Neural crest cell (in vitro differentiated cells): Measurements from ENCODE around the gene LRRFIP2. TPM values are rescaled to one million over a fixed set of nuclear protein-coding genes. Genes with fewer than 3 reads are reported as not detected.
A peak's percentile ranks its signal among the peaks of the same experiment; 100 is the strongest.

Experiments
- DNase-seq: peaks from one replicate; pipeline ENCODE4 v3.0.0; 2021; ENCODE audit warnings: low read depth, mixed read lengths, low spot score
- H3K27ac Mint-ChIP-seq: one replicate; pipeline ENCODE4 v1.8.0; 2021; ENCODE audit warnings: mild to moderate bottlenecking, mixed read lengths; ENCODE audit not compliant: unreplicated experiment
- H3K27me3 Mint-ChIP-seq: 2 replicates; pipeline ENCODE4 v1.8.0; 2021; ENCODE audit warnings: low read depth, mild to moderate bottlenecking, mixed read lengths
- H3K36me3 Mint-ChIP-seq: 2 replicates; pipeline ENCODE4 v1.8.0; 2021; ENCODE audit warnings: low read depth, mild to moderate bottlenecking, mixed read lengths
- H3K4me1 Mint-ChIP-seq: 2 replicates; pipeline ENCODE4 v1.8.0; 2021; ENCODE audit warnings: mixed read lengths
- H3K4me3 Mint-ChIP-seq: one replicate; pipeline ENCODE4 v1.8.0; 2021; ENCODE audit warnings: mild to moderate bottlenecking, mixed read lengths
- H3K9me3 Mint-ChIP-seq: 2 replicates; pipeline ENCODE4 v1.8.0; 2021; ENCODE audit warnings: mixed read lengths
- total RNA-seq: library from RNA; stranded (reverse); gene quantifications from 2 replicates; pipeline ENCODE4 v1.2.1, GENCODE V29; 2021
- TF ChIP-seq, protein P1 (sequence below): fragments of 200-600 bp; sonication (generic); conservative IDR thresholded peaks from 2 replicates; pipeline ENCODE4 v1.5.0; 2021; ENCODE audit warnings: antibody characterized with exemption, mild to moderate bottlenecking

Gene LRRFIP2
- total RNA-seq, 1 donor from 2014 or later = 37.2 TPM

DNA sequence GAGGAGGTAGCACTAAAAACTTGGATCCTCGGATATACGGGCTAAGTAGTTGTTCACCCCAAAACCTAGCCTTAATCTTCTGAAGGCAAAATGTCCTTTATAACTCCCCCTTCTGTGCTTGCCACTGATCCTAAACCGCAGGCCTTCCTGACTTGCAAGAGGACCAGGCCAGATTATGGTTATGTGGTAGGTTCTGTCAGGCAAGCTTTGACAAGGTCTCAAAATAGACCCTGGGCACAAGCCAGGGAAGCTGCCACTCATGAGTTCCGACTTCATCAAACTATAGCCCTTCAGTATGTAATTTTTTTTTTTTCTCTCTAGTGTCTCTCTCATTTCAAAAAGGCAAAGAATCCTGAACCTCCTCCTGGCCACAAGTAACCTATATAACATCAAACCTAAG, 3.2 kb downstream of the LRRFIP2 start:
- no peak overlapping the region for H3K4me3 Mint-ChIP-seq
- H3K4me1 Mint-ChIP-seq = peaks cover 44% of the 10 kb centered on the region
- no peak overlapping the region for H3K27ac Mint-ChIP-seq
- TF ChIP-seq, protein P1, sequence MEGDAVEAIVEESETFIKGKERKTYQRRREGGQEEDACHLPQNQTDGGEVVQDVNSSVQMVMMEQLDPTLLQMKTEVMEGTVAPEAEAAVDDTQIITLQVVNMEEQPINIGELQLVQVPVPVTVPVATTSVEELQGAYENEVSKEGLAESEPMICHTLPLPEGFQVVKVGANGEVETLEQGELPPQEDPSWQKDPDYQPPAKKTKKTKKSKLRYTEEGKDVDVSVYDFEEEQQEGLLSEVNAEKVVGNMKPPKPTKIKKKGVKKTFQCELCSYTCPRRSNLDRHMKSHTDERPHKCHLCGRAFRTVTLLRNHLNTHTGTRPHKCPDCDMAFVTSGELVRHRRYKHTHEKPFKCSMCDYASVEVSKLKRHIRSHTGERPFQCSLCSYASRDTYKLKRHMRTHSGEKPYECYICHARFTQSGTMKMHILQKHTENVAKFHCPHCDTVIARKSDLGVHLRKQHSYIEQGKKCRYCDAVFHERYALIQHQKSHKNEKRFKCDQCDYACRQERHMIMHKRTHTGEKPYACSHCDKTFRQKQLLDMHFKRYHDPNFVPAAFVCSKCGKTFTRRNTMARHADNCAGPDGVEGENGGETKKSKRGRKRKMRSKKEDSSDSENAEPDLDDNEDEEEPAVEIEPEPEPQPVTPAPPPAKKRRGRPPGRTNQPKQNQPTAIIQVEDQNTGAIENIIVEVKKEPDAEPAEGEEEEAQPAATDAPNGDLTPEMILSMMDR = no peak
- DNase-seq = no peak
- no peaks in the 10 kb centered on the region for H3K9me3 Mint-ChIP-seq
- H3K27me3 Mint-ChIP-seq = no peaks in the 10 kb centered on the region
- peaks cover 3% of the 10 kb centered on the region for H3K36me3 Mint-ChIP-seq

DNA sequence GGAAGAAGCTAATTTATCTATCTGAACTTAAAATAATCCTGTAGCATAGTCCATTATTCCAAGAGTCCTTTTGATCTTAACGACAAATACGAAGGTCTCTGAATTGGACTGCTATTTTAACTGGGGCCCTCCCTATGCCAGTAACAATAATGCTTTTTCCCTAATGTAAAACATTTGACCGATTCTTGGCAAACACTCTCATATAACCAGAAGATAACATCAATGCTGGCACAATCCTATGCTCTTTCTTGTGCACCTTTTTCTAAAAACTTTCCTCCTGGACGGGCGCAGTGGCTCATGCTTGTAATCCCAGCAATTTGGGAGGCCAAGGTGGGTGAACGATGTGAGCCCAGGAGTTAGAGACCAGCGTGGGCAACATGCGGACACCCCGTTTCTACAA, 3.9 kb downstream of the LRRFIP2 start:
- Mint-ChIP-seq H3K27ac (no peak overlapping the region), H3K4me1 (peaks cover 43% of the 10 kb centered on the region), H3K9me3 (no peaks in the 10 kb centered on the region), H3K4me3 (peak overlapping the region; percentile 45), H3K36me3 (peaks cover 3% of the 10 kb centered on the region), H3K27me3 (no peaks in the 10 kb centered on the region)
- no peak for DNase-seq
- TF ChIP-seq, protein P1 = no peak

DNA sequence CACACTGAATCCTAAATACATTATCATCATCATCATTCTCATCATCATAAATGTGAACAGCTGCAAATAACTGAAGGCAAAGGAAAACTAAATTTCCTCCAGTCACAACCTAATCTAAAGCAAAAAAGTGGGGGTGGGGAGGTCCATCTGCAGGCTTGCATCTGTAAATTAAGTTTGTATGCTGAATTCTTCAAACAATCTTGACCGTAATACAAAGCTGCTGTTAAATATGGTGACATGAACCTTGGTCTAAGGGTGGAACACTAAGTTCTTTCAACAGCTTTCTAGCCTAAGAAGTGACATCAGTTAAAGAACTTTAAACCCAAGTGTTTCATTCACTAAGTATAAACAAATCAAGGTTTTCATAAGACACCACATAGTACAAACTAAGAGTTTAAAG, 4.3 kb downstream of the LRRFIP2 start:
- no peak for DNase-seq
- TF ChIP-seq, protein P1 = no peak
- peaks cover 3% of the 10 kb centered on the region for H3K36me3 Mint-ChIP-seq
- H3K27me3 Mint-ChIP-seq = no peaks in the 10 kb centered on the region
- no peak overlapping the region for H3K4me3 Mint-ChIP-seq
- H3K9me3 Mint-ChIP-seq = no peaks in the 10 kb centered on the region
- peaks cover 38% of the 10 kb centered on the region for H3K4me1 Mint-ChIP-seq
- H3K27ac Mint-ChIP-seq = no peak overlapping the region

DNA sequence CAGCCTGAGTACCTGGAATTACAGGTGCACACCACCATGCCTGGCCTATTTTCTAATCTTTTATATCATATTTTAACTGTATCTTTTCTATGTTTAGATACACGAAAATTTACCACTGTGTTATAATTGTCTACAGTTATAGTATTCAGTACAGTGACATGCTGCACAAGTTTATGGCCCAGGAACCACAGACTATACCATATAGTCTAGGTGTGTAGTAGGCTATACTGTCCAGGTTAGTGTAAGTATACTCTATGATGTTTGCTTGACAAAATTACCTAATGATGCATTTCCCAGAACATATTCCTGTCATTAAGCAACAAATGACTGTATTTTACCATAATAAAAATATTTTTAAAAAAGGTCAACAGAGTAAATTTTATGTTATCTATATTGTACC, 5.5 kb downstream of the LRRFIP2 start:
- Mint-ChIP-seq H3K4me1 (peaks cover 27% of the 10 kb centered on the region), H3K27me3 (no peaks in the 10 kb centered on the region), H3K36me3 (peaks cover 7% of the 10 kb centered on the region), H3K27ac (no peak overlapping the region), H3K9me3 (no peaks in the 10 kb centered on the region), H3K4me3 (no peak overlapping the region)
- no peak for DNase-seq
- TF ChIP-seq, protein P1 = no peak

- no peak overlapping the region for H3K27ac Mint-ChIP-seq
- TF ChIP-seq, protein P1 = no peak
- peaks cover 10% of the 10 kb centered on the region for H3K4me1 Mint-ChIP-seq
- DNase-seq = no peak
- H3K9me3 Mint-ChIP-seq = no peaks in the 10 kb centered on the region
- no peak overlapping the region for H3K4me3 Mint-ChIP-seq
- peaks cover 10% of the 10 kb centered on the region for H3K36me3 Mint-ChIP-seq
- H3K27me3 Mint-ChIP-seq = no peaks in the 10 kb centered on the region
These were observed 10.9 kb downstream of the LRRFIP2 start for GRCh38 chr3:37163262-37164015.
